Activated T-cell treated with anti-CD3 and anti-CD28 coated beads for 4 hours (primary cell): ENCODE data around the gene NUP98.

Experiments used
- DNase-seq: peaks from one replicate; pipeline ENCODE4 v3.0.0-alpha.2; 2020

The NUP98 gene

GRCh38 chr11:3635641-3636375, 161.5 kb downstream of the NUP98 start:
- DNase-seq: no peak

- DNase-seq: no peak
These were observed 165.2 kb downstream of the NUP98 start for GRCh38 chr11:3632070-3632660.

GRCh38 chr11:3631331-3631730, 166.0 kb downstream of the NUP98 start:
- DNase-seq: no peak

GRCh38 chr11:3627291-3627690, 170.1 kb downstream of the NUP98 start:
- no peak for DNase-seq

- DNase-seq: no peak
These were observed 170.9 kb downstream of the NUP98 start for GRCh38 chr11:3626250-3626960.
